Astrocyte (in vitro differentiated cells and primary cell): ENCODE data around the gene BRD7. TPM values are rescaled to one million over a fixed set of nuclear protein-coding genes. Genes with fewer than 3 reads are reported as not detected.

Source experiments
- DNase-seq: peaks from one replicate; pipeline ENCODE4 v3.0.0-alpha.2; 2010; ENCODE audit warnings: low read depth
- FAIRE-seq: peaks from 2 replicates; lab custom pipeline; 2011; peaks lifted over from hg19 to GRCh38; lab: Jason Lieb, UNC
- H2AFZ ChIP-seq: 2 replicates; pipeline ENCODE4 v1.6.0; 2012; ENCODE audit warnings: low read depth, low read length, inconsistent platforms
- H3K27ac ChIP-seq: 2 replicates; pipeline ENCODE4 v1.5.1; 2011; ENCODE audit warnings: low read depth, low read length, inconsistent platforms
- H3K27me3 ChIP-seq: 2 replicates; pipeline ENCODE4 v1.6.0; 2011; ENCODE audit warnings: low read length, inconsistent platforms; ENCODE audit not compliant: insufficient read depth
- H3K36me3 ChIP-seq: 2 replicates; pipeline ENCODE4 v1.5.1; 2011; ENCODE audit warnings: low read length, inconsistent platforms; ENCODE audit not compliant: insufficient read depth
- H3K4me1 ChIP-seq: 2 replicates; pipeline ENCODE4 v1.5.1; 2011; ENCODE audit warnings: low read length, inconsistent platforms; ENCODE audit not compliant: insufficient read depth
- H3K4me2 ChIP-seq: 2 replicates; pipeline ENCODE4 v1.6.0; 2012; ENCODE audit warnings: low read length, inconsistent platforms
- H3K4me3 ChIP-seq: 2 replicates; pipeline ENCODE4 v1.5.1; 2011; ENCODE audit warnings: low read depth, mild to moderate bottlenecking, low read length, inconsistent platforms; ENCODE audit not compliant: insufficient read depth
- H3K79me2 ChIP-seq: 2 replicates; pipeline ENCODE4 v1.6.0; 2012; ENCODE audit warnings: mild to moderate bottlenecking, low read length, inconsistent platforms; ENCODE audit not compliant: insufficient read depth
- H3K9ac ChIP-seq: 2 replicates; pipeline ENCODE4 v1.6.0; 2012; ENCODE audit warnings: mild to moderate bottlenecking, low read length, inconsistent platforms
- H3K9me3 ChIP-seq: 2 replicates; pipeline ENCODE4 v1.5.1; 2012; ENCODE audit warnings: low read depth, mild to moderate bottlenecking, low read length, inconsistent platforms; ENCODE audit not compliant: insufficient read depth
- H4K20me1 ChIP-seq: 2 replicates; pipeline ENCODE4 v1.6.0; 2012; ENCODE audit warnings: low read length, inconsistent platforms; ENCODE audit not compliant: insufficient read depth
- H3K27ac Mint-ChIP-seq: one replicate; pipeline ENCODE4 v1.8.0; 2021; ENCODE audit warnings: mild to moderate bottlenecking, mixed read lengths; ENCODE audit not compliant: unreplicated experiment
- H3K27me3 Mint-ChIP-seq: one replicate; pipeline ENCODE4 v1.8.0; 2021; ENCODE audit warnings: low read depth, mixed read lengths; ENCODE audit not compliant: unreplicated experiment
- H3K36me3 Mint-ChIP-seq: one replicate; pipeline ENCODE4 v1.8.0; 2021; ENCODE audit warnings: low read depth, mixed read lengths; ENCODE audit not compliant: unreplicated experiment
- H3K4me1 Mint-ChIP-seq: one replicate; pipeline ENCODE4 v1.8.0; 2021; ENCODE audit warnings: low read depth, mixed read lengths; ENCODE audit not compliant: unreplicated experiment
- H3K4me3 Mint-ChIP-seq: one replicate; pipeline ENCODE4 v1.8.0; 2021; ENCODE audit warnings: mild to moderate bottlenecking, moderate library complexity, mixed read lengths; ENCODE audit not compliant: unreplicated experiment
- H3K9me3 Mint-ChIP-seq: one replicate; pipeline ENCODE4 v1.8.0; 2021; ENCODE audit warnings: mild to moderate bottlenecking, mixed read lengths; ENCODE audit not compliant: unreplicated experiment
- EZH2 ChIP-seq: IDR thresholded peaks from 2 replicates; pipeline ENCODE4 v1.6.1; 2012; ENCODE audit warnings: mild to moderate bottlenecking, low read length, inconsistent platforms; ENCODE audit not compliant: insufficient read depth
- total RNA-seq: library from RNA; stranded (reverse); gene quantifications from 2 replicates; pipeline ENCODE4 v1.2.1, GENCODE V29; 2021
- TF ChIP-seq, protein P1 (sequence below): IDR thresholded peaks from 2 replicates; pipeline ENCODE4 v1.5.1; 2011; ENCODE audit warnings: low read depth, mild to moderate bottlenecking, inconsistent platforms, low read length, moderate library complexity; ENCODE audit not compliant: insufficient read depth

The BRD7 gene
- total RNA-seq, 1 donor from 2014 or later = 58.5 TPM

- Histone ChIP-seq H2AFZ (no peak overlapping the region), H3K36me3 (no peaks in the 10 kb centered on the region), H3K4me3 (no peak overlapping the region), H3K27me3 (peaks cover 3% of the 10 kb centered on the region), H3K9me3 (no peaks in the 10 kb centered on the region), H3K9ac (no peak overlapping the region), H3K4me1 (no peaks in the 10 kb centered on the region), H3K27ac (no peak overlapping the region), H3K79me2 (no peaks in the 10 kb centered on the region), H3K4me2 (no peak overlapping the region), H4K20me1 (no peaks in the 10 kb centered on the region)
- TF ChIP-seq, protein P1, sequence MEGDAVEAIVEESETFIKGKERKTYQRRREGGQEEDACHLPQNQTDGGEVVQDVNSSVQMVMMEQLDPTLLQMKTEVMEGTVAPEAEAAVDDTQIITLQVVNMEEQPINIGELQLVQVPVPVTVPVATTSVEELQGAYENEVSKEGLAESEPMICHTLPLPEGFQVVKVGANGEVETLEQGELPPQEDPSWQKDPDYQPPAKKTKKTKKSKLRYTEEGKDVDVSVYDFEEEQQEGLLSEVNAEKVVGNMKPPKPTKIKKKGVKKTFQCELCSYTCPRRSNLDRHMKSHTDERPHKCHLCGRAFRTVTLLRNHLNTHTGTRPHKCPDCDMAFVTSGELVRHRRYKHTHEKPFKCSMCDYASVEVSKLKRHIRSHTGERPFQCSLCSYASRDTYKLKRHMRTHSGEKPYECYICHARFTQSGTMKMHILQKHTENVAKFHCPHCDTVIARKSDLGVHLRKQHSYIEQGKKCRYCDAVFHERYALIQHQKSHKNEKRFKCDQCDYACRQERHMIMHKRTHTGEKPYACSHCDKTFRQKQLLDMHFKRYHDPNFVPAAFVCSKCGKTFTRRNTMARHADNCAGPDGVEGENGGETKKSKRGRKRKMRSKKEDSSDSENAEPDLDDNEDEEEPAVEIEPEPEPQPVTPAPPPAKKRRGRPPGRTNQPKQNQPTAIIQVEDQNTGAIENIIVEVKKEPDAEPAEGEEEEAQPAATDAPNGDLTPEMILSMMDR = no peak
- no peak for TF ChIP-seq EZH2
- no peak overlapping the region for H3K4me3 Mint-ChIP-seq
- H3K27ac Mint-ChIP-seq = no peak overlapping the region
- H3K9me3 Mint-ChIP-seq = peaks cover under 1% of the 10 kb centered on the region
- no peaks in the 10 kb centered on the region for H3K4me1 Mint-ChIP-seq
- H3K27me3 Mint-ChIP-seq = peaks cover 17% of the 10 kb centered on the region
- FAIRE-seq = no peak
- H3K36me3 Mint-ChIP-seq = no peaks in the 10 kb centered on the region
- DNase-seq = no peak
These were observed 9.6 kb upstream of the BRD7 start for GRCh38 chr16:50378417-50378816.

- Histone ChIP-seq H3K36me3 (no peaks in the 10 kb centered on the region), H3K4me2 (no peak overlapping the region), H3K4me3 (no peak overlapping the region), H3K9me3 (no peaks in the 10 kb centered on the region), H3K79me2 (no peaks in the 10 kb centered on the region), H3K27ac (no peak overlapping the region), H4K20me1 (no peaks in the 10 kb centered on the region), H3K27me3 (peaks cover 3% of the 10 kb centered on the region), H2AFZ (no peak overlapping the region), H3K4me1 (no peaks in the 10 kb centered on the region), H3K9ac (no peak overlapping the region)
- Mint-ChIP-seq H3K36me3 (no peaks in the 10 kb centered on the region), H3K9me3 (no peaks in the 10 kb centered on the region), H3K27ac (no peak overlapping the region), H3K4me3 (no peak overlapping the region), H3K27me3 (peaks cover 14% of the 10 kb centered on the region), H3K4me1 (no peaks in the 10 kb centered on the region)
- DNase-seq (no peak), FAIRE-seq (no peak)
- TF ChIP-seq, protein P1 = no peak
- no peak for TF ChIP-seq EZH2
These were observed 8.2 kb upstream of the BRD7 start for GRCh38 chr16:50377001-50377400.

DNA sequence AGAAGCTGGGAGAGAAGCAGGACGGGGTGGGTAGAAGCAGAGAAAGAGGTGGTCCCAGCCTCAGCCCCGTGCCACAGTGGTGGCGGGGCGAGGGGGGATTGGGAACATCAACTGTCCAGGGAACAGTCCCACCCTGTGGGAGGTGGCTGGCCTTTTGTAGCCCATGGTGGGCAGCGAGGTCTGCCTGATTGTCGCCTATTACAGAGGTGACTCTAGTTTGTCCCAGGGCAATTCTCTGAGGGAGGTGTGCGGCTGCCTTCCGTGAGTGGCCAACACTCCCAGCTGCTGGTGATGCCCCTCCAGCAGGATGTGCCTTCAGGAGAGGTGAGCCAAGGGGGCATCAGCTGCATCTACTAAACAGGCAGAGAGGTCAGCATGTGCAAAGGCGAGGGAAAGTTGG lies 5.0 kb upstream of the BRD7 start:
- FAIRE-seq (no peak), DNase-seq (no peak)
- H3K4me3 Mint-ChIP-seq = no peak overlapping the region
- no peak overlapping the region for H3K27ac Mint-ChIP-seq
- Histone ChIP-seq H3K9me3 (no peaks in the 10 kb centered on the region), H3K27ac (no peak overlapping the region), H3K9ac (no peak overlapping the region), H4K20me1 (no peaks in the 10 kb centered on the region), H3K36me3 (no peaks in the 10 kb centered on the region), H3K4me2 (no peak overlapping the region), H3K4me1 (no peaks in the 10 kb centered on the region), H3K4me3 (no peak overlapping the region), H3K79me2 (no peaks in the 10 kb centered on the region), H3K27me3 (peaks cover 3% of the 10 kb centered on the region), H2AFZ (no peak overlapping the region)
- TF ChIP-seq, protein P1 = no peak
- TF ChIP-seq EZH2 = no peak
- peaks cover 12% of the 10 kb centered on the region for H3K27me3 Mint-ChIP-seq
- peaks cover 2% of the 10 kb centered on the region for H3K9me3 Mint-ChIP-seq
- no peaks in the 10 kb centered on the region for H3K36me3 Mint-ChIP-seq
- no peaks in the 10 kb centered on the region for H3K4me1 Mint-ChIP-seq
